HepG2 (cell line): Measurements from ENCODE around the gene ACTG2.

Source experiments
- ATF7-NPFF ChIP-seq: sonication (generic); formaldehyde crosslinking; IDR thresholded peaks from 2 replicates; pipeline ENCODE4 v1.8.1; 2023; ENCODE audit warnings: mild to moderate bottlenecking, low read depth, missing genetic modification reagents, moderate library complexity
- FOSL1 ChIP-seq: sonication (generic); formaldehyde crosslinking; IDR thresholded peaks from 2 replicates; pipeline ENCODE4 v1.9.0; 2021; ENCODE audit warnings: missing genetic modification reagents, borderline replicate concordance
- JUNB ChIP-seq: sonication (generic); formaldehyde crosslinking; IDR thresholded peaks from 2 replicates; pipeline ENCODE4 v1.8.0; 2022; ENCODE audit warnings: missing genetic modification reagents, mild to moderate bottlenecking, borderline replicate concordance
- TF ChIP-seq, protein P1 (sequence below): sonication (generic); formaldehyde crosslinking; IDR thresholded peaks from 2 replicates; pipeline ENCODE4 v1.4.0; 2020; ENCODE audit warnings: missing genetic modification reagents

DNA sequence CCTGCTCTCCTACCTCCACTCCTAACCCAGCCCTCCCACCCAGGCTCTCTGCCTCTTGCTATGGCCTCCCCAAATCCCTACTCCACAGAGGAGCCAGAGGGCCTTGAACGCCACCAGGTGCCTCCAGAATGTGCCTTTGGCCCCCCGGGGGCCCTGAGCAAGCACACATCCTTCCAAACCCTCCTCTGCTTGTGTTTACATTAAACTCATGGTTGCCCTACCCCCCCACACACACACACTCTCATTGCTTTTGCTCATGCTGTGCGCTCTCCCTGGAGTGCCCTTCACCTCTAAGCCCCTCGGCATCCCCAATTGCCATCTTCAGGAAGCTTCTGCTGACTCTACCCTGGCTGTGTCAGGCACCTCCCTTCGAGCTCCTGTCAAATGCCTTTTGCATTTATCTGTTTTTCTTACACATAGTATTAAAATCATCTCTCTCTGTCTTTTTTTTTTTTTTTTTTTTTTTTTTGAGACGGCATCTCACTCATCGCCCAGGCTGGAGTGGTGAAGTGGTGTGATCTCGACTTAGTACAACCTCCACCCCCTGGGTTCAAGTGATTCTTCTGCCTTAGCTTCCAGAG lies 75.6 kb downstream of the ACTG2 start:
- TF ChIP-seq, protein P1, sequence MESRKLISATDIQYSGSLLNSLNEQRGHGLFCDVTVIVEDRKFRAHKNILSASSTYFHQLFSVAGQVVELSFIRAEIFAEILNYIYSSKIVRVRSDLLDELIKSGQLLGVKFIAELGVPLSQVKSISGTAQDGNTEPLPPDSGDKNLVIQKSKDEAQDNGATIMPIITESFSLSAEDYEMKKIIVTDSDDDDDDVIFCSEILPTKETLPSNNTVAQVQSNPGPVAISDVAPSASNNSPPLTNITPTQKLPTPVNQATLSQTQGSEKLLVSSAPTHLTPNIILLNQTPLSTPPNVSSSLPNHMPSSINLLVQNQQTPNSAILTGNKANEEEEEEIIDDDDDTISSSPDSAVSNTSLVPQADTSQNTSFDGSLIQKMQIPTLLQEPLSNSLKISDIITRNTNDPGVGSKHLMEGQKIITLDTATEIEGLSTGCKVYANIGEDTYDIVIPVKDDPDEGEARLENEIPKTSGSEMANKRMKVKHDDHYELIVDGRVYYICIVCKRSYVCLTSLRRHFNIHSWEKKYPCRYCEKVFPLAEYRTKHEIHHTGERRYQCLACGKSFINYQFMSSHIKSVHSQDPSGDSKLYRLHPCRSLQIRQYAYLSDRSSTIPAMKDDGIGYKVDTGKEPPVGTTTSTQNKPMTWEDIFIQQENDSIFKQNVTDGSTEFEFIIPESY (CRISPR knock-in tag): no peak
- no peak for TF ChIP-seq FOSL1 (CRISPR knock-in tag)
- TF ChIP-seq ATF7-NPFF (CRISPR knock-in tag): no peak
- TF ChIP-seq JUNB (CRISPR knock-in tag): no peak
